Peyer's patch (tissue), 4 donors: ENCODE results near the gene GTF3C1. TPM values are rescaled to one million over a fixed set of nuclear protein-coding genes. Genes with fewer than 3 reads are reported as not detected.
A peak's percentile ranks its signal among the peaks of the same experiment; 100 is the strongest.
"Not testable (repeated sequence)": the region's sequence is repeated elsewhere in the genome, so short reads cannot be mapped to it uniquely, and the experiment has no call there.

Experiments used
- DNase-seq, 3 donors: peaks; one replicate each; pipeline ENCODE4 v3.0.0-alpha.2; 2017 to 2019
- H3K27ac ChIP-seq, 4 donors: fragments of 200-600 bp; sonication (generic); one replicate each; pipeline ENCODE4 v1.5.1; 2016 to 2019
- H3K27me3 ChIP-seq, 2 donors: fragments of 200-600 bp; sonication (generic); one replicate each; pipeline ENCODE4 v1.5.1; 2019
- H3K36me3 ChIP-seq, 3 donors: fragments of 200-600 bp; sonication (generic); one replicate each; pipeline ENCODE4 v1.5.1; 2016 to 2019
- H3K4me1 ChIP-seq, 4 donors: fragments of 200-600 bp; sonication (generic); one replicate each; pipeline ENCODE4 v1.5.1; 2016 to 2019
- H3K4me3 ChIP-seq, 4 donors: fragments of 200-600 bp; sonication (generic); 1 replicate in 3 of 4; 2 replicates in 1 of 4; pipeline ENCODE4 v1.5.1; 2016 to 2019; ENCODE audit warnings: mild to moderate bottlenecking in 1 of 4
- H3K9me3 ChIP-seq, 4 donors: fragments of 200-600 bp; sonication (generic); one replicate each; pipeline ENCODE4 v1.5.1; 2016 to 2019; ENCODE audit warnings: mild to moderate bottlenecking in 1 of 4
- POLR2A ChIP-seq, 2 donors: fragments of 450-650 bp; IDR thresholded peaks; one replicate each; pipeline ENCODE4 v1.5.1; 2017; ENCODE audit warnings: antibody characterized with exemption in 2 of 2, mild to moderate bottlenecking in 2 of 2, moderate library complexity in 2 of 2
- total RNA-seq, 4 donors: library from RNA; depleted of rRNA; stranded (reverse); fragments of >200 nt; gene quantifications; one replicate each; pipeline ENCODE4 v1.1.0, GENCODE V29; 2016
- TF ChIP-seq, protein P1 (sequence below), 6 experiments: fragments of 450-650 bp in 4 of 6; fragments of 200-600 bp in 2 of 6; sonication (generic) in 1 of 6; IDR thresholded peaks; one replicate each; pipeline ENCODE4 v1.5.1; 2017 to 2019; ENCODE audit warnings: antibody characterized with exemption in 6 of 6, mild to moderate bottlenecking in 3 of 6, moderate library complexity in 1 of 6

Gene GTF3C1
- total RNA-seq, 4 donors from 2014 or later = 49.6 to 80.1 (median 73.0) TPM

- Histone ChIP-seq H3K27ac (no peak overlapping the region), H3K27me3 (no peaks in the 10 kb centered on the region), H3K4me1 (no peaks in the 10 kb centered on the region), H3K9me3 (no peaks in the 10 kb centered on the region), H3K4me3 (no peak overlapping the region), H3K36me3 (peaks cover 0 to 31% (median 0%) of the 10 kb centered on the region in 3 donors)
- DNase-seq = no peak
- TF ChIP-seq, protein P1, sequence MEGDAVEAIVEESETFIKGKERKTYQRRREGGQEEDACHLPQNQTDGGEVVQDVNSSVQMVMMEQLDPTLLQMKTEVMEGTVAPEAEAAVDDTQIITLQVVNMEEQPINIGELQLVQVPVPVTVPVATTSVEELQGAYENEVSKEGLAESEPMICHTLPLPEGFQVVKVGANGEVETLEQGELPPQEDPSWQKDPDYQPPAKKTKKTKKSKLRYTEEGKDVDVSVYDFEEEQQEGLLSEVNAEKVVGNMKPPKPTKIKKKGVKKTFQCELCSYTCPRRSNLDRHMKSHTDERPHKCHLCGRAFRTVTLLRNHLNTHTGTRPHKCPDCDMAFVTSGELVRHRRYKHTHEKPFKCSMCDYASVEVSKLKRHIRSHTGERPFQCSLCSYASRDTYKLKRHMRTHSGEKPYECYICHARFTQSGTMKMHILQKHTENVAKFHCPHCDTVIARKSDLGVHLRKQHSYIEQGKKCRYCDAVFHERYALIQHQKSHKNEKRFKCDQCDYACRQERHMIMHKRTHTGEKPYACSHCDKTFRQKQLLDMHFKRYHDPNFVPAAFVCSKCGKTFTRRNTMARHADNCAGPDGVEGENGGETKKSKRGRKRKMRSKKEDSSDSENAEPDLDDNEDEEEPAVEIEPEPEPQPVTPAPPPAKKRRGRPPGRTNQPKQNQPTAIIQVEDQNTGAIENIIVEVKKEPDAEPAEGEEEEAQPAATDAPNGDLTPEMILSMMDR (IDR thresholded peaks at IDR 0.05) = no peak
- TF ChIP-seq POLR2A (IDR thresholded peaks at IDR 0.05) = no peak
Observed at GRCh38 chr16:27458258-27458657, 91.5 kb downstream of the GTF3C1 start.

- H3K27ac ChIP-seq, H3K27me3 ChIP-seq, DNase-seq, H3K9me3 ChIP-seq, H3K4me3 ChIP-seq, H3K4me1 ChIP-seq: not testable (repeated sequence)
- H3K36me3 ChIP-seq = peaks cover 0 to 24% (median 0%) of the 10 kb centered on the region in 3 donors
Observed at GRCh38 chr16:27457605-27457900, 92.2 kb downstream of the GTF3C1 start.

DNA sequence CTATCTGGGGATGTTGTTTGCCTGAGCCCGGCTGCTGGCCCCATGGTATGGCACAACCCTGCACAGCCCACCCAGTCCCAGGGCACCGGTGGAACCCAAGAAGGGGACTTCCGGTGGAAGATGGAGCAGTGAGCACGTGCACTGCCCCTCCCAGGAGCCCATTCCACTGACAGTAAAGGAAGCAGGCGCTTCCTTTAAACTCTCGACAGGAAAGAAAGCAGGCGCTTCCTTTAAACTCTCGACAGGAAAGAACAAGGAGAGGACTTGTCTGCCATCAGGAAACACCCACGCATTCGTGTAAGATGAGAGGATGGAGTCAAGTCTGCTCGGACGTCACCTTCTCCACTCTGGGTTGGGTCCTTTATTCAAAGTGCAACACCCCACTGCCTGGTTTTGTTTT, 94.0 kb downstream of the GTF3C1 start:
- Histone ChIP-seq H3K4me1 (peaks cover 0 to 8% (median 2%) of the 10 kb centered on the region in 4 donors), H3K9me3 (no peaks in the 10 kb centered on the region), H3K27me3 (no peaks in the 10 kb centered on the region), H3K36me3 (peaks cover 0 to 6% (median 0%) of the 10 kb centered on the region in 3 donors), H3K4me3 (no peak overlapping the region), H3K27ac (no peak overlapping the region)
- no peak for DNase-seq
- TF ChIP-seq POLR2A (IDR thresholded peaks at IDR 0.05) = no peak
- TF ChIP-seq, protein P1 (IDR thresholded peaks at IDR 0.05) = no peak

- no peaks in the 10 kb centered on the region for H3K36me3 ChIP-seq
- no peaks in the 10 kb centered on the region for H3K9me3 ChIP-seq
- H3K27me3 ChIP-seq = no peaks in the 10 kb centered on the region
- no peak overlapping the region for H3K27ac ChIP-seq
- TF ChIP-seq, protein P1 (IDR thresholded peaks at IDR 0.05) = no peak
- no peak for TF ChIP-seq POLR2A (IDR thresholded peaks at IDR 0.05)
- no peak overlapping the region for H3K4me3 ChIP-seq
- no peak for DNase-seq
- peaks cover 0 to 16% (median 6%) of the 10 kb centered on the region in 4 donors for H3K4me1 ChIP-seq
Observed at GRCh38 chr16:27453494-27453825, 96.3 kb downstream of the GTF3C1 start.

DNA sequence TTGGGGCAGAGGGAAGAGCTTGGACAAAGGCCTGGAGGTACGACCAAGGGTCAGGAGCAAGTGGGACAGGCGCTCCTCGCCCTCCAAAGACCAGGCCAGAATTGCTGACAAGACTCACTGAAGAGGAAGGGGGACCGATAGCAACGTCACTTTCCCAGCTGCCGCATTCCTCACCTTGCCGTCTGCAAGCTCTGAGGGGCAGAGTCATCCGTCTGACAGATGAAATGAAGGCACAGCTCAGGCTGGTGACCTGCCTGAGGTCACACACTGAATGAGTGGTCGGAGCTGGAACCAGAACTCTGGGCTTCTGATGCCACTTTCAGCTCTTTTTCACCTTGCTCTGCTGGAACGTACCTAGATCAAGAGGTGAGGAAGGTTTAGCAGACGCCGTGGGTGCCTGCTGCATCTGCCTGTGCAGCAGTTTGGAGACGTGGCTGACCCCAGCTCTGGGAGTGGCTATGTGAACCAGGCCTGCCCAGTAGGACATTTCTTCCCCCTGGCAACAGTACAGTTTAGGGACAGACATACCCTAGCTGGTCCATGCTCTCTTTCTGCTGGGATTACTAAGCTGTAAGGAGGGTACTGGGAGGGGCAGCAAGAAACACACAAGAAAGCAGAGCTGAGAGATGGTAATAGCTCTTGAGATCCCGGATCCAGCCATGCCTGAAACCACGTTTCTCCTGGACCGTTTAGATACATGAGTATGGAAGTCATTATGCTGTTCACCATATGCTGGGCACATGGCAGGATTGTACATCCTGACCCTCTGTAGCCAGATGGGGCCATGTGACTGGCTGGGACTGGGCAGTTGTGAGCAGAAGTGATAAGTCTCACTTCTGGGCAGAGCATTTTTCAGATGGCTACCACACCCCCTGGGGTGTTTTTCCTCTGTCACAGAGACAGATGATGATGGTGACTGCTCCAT, 96.9 kb downstream of the GTF3C1 start:
- no peak overlapping the region for H3K27ac ChIP-seq
- no peaks in the 10 kb centered on the region for H3K27me3 ChIP-seq
- no peaks in the 10 kb centered on the region for H3K36me3 ChIP-seq
- TF ChIP-seq, protein P1 (IDR thresholded peaks at IDR 0.05) = no peak
- no peak for TF ChIP-seq POLR2A (IDR thresholded peaks at IDR 0.05)
- DNase-seq = no peak
- peaks cover 0 to 16% (median 6%) of the 10 kb centered on the region in 4 donors for H3K4me1 ChIP-seq
- no peaks in the 10 kb centered on the region for H3K9me3 ChIP-seq
- no peak overlapping the region for H3K4me3 ChIP-seq

GRCh38 chr16:27450196-27450549, 99.5 kb downstream of the GTF3C1 start:
- no peaks in the 10 kb centered on the region for H3K9me3 ChIP-seq
- H3K4me3 ChIP-seq = no peak overlapping the region
- no peaks in the 10 kb centered on the region for H3K27me3 ChIP-seq
- TF ChIP-seq, protein P1 (IDR thresholded peaks at IDR 0.05) = no peak
- TF ChIP-seq POLR2A (IDR thresholded peaks at IDR 0.05) = no peak
- no peak for DNase-seq
- H3K4me1 ChIP-seq = peaks cover 0 to 16% (median 6%) of the 10 kb centered on the region in 4 donors
- H3K27ac ChIP-seq = peak overlapping the region in 1 of 4 donors; percentile 33
- no peaks in the 10 kb centered on the region for H3K36me3 ChIP-seq
